B cell (primary cell): Measurements from ENCODE around the gene SLC39A11. TPM values are rescaled to one million over a fixed set of nuclear protein-coding genes. Genes with fewer than 3 reads are reported as not detected.

Experiments
- ATAC-seq: fragments of 200-7000 bp; cut with Tn5 transposase; one replicate; pipeline ENCODE4 v1.10.0; 2021; ENCODE audit warnings: low read depth, mild to moderate bottlenecking, moderate number of reproducible peaks, moderate library complexity
- CTCF ChIA-PET: fragments of 350-600 bp; sonication (Branson Sonifier 250); formaldehyde crosslinking; loops from one replicate; lab custom pipeline; 2021; ENCODE audit warnings: antibody characterized with exemption, inconsistent platforms; lab: Charles Lee
- POLR2A ChIA-PET: fragments of 350-600 bp; sonication (Branson Sonifier 250); formaldehyde crosslinking; loops from one replicate; lab custom pipeline; 2021; ENCODE audit warnings: antibody characterized with exemption; lab: Charles Lee
- DNase-seq: peaks from one replicate; pipeline ENCODE4 v3.0.0; 2013
- H2AFZ ChIP-seq: 2 replicates; pipeline ENCODE4 v1.6.1; 2012; ENCODE audit warnings: mild to moderate bottlenecking, low read depth, low read length; ENCODE audit not compliant: insufficient read depth, poor library complexity, severe bottlenecking
- H3K27ac ChIP-seq, 2 donors: 1 replicate in 1 of 2; 2 replicates in 1 of 2; pipeline ENCODE4 v1.5.1; 2012 to 2013; ENCODE audit warnings: low read length in 2 of 2, mild to moderate bottlenecking in 2 of 2, moderate library complexity in 1 of 2
- H3K27me3 ChIP-seq, 4 experiments: fragments of 200-600 bp in 1 of 4; sonication (generic) in 1 of 4; replicated peaks in 1 of 4; 1 replicate in 2 of 4; 2 replicates in 2 of 4; pipeline versions ENCODE4 v1.6.1 to v1.7.0; 2013 to 2016; ENCODE audit warnings: low read length in 3 of 4, mild to moderate bottlenecking in 2 of 4, mixed read lengths in 1 of 4, moderate library complexity in 1 of 4; ENCODE audit not compliant: insufficient read depth in 4 of 4, control insufficient read depth in 3 of 4; ENCODE audit errors: control extremely low read depth in 1 of 4
- H3K36me3 ChIP-seq, 2 experiments: replicated peaks in 1 of 2; 1 replicate in 1 of 2; 2 replicates in 1 of 2; pipeline versions ENCODE4 v1.6.1 to v1.7.1; 2013; ENCODE audit warnings: low read length in 1 of 2; ENCODE audit not compliant: insufficient read depth in 2 of 2, control insufficient read depth in 1 of 2; ENCODE audit errors: control extremely low read depth in 1 of 2, extremely low read depth in 1 of 2
- H3K4me1 ChIP-seq, 2 donors: fragments of 200-600 bp in 1 of 2; sonication (generic) in 1 of 2; 1 replicate in 1 of 2; 2 replicates in 1 of 2; pipeline versions ENCODE4 v1.5.1 to v1.6.1; 2013 to 2017; ENCODE audit warnings: low read length in 2 of 2; ENCODE audit not compliant: control insufficient read depth in 2 of 2, insufficient read depth in 2 of 2
- H3K4me2 ChIP-seq: replicated peaks from 2 replicates; pipeline ENCODE3; 2012; ENCODE audit warnings: mild to moderate bottlenecking, low read depth, low read length; ENCODE audit not compliant: poor library complexity, severe bottlenecking
- H3K4me3 ChIP-seq, 5 experiments: fragments of 200-600 bp in 1 of 5; sonication (generic) in 1 of 5; 1 replicate in 3 of 5; 2 replicates in 2 of 5; pipeline versions ENCODE4 v1.5.1 to v1.7.0; 2011 to 2016; ENCODE audit warnings: low read length in 4 of 5, mild to moderate bottlenecking in 4 of 5, low read depth in 2 of 5, control low read depth in 1 of 5, moderate library complexity in 1 of 5; ENCODE audit not compliant: insufficient read depth in 1 of 5; ENCODE audit errors: control extremely low read depth in 1 of 5, extremely low read depth in 1 of 5
- H3K79me2 ChIP-seq: fragments of 200-600 bp; sonication (generic); one replicate; pipeline ENCODE4 v1.6.0; 2016; ENCODE audit warnings: low read length; ENCODE audit not compliant: control insufficient read depth, insufficient read depth
- H3K9ac ChIP-seq: fragments of 200-600 bp; sonication (generic); 2 replicates; pipeline ENCODE4 v1.6.1; 2017; ENCODE audit warnings: mild to moderate bottlenecking, low read length, moderate library complexity
- H3K9me3 ChIP-seq, 3 donors: one replicate each; pipeline versions ENCODE4 v1.6.1 to v1.7.1; 2013; ENCODE audit warnings: low read length in 2 of 3; ENCODE audit not compliant: control insufficient read depth in 2 of 3, insufficient read depth in 1 of 3; ENCODE audit errors: control extremely low read depth in 1 of 3
- H4K20me1 ChIP-seq: 2 replicates; pipeline ENCODE4 v1.6.0; 2012; ENCODE audit warnings: mild to moderate bottlenecking, low read length; ENCODE audit not compliant: insufficient read depth, control insufficient read depth, poor library complexity, severe bottlenecking
- H3K27ac Mint-ChIP-seq: one replicate; pipeline ENCODE4 v1.8.0; 2021; ENCODE audit warnings: mixed read lengths
- H3K27me3 Mint-ChIP-seq: one replicate; pipeline ENCODE4 v1.8.0; 2021; ENCODE audit warnings: mixed read lengths
- H3K4me1 Mint-ChIP-seq: one replicate; pipeline ENCODE4 v1.8.0; 2021; ENCODE audit warnings: mixed read lengths
- H3K4me3 Mint-ChIP-seq: one replicate; pipeline ENCODE4 v1.8.0; 2021; ENCODE audit warnings: mixed read lengths
- H3K9me3 Mint-ChIP-seq: one replicate; pipeline ENCODE4 v1.8.0; 2022; ENCODE audit warnings: mixed read lengths; ENCODE audit not compliant: insufficient read depth
- CTCF ChIP-seq: fragments of 200-600 bp; IDR thresholded peaks from one replicate; pipeline ENCODE4 v1.8.0; 2022; ENCODE audit warnings: antibody characterized with exemption, mild to moderate bottlenecking
- EZH2 ChIP-seq: IDR thresholded peaks from 2 replicates; pipeline ENCODE4 v1.6.1; 2012; ENCODE audit warnings: borderline replicate concordance, low read depth, mild to moderate bottlenecking, moderate library complexity, low read length; ENCODE audit not compliant: insufficient read depth, poor library complexity, severe bottlenecking
- WGBS: methylation state at CpG from one replicate; pipeline ENCODE4 v1.1.5; 2013; ENCODE audit warnings: missing lambda C conversion rate; ENCODE audit not compliant: insufficient coverage; 5-methylcytosine and 5-hydroxymethylcytosine counted together
- intact Hi-C: fragments of 100-400 bp; cut with micrococcal nuclease; formaldehyde crosslinking; loops from one replicate; pipeline ENCODE4 v1.10.0; 2022
- polyA plus RNA-seq: library from polyadenylated mRNA; depleted of rRNA; stranded (reverse); fragments of >200 nt; gene quantifications from 2 replicates; pipeline ENCODE4 v1.2.3, GENCODE V29; 2012
- total RNA-seq, 2 donors: library from RNA; stranded (reverse); fragments of 120-200 nt in 1 of 2; gene quantifications; 1 replicate in 1 of 2; 2 replicates in 1 of 2; pipeline versions ENCODE4 v1.2.3 to v1.2.4, GENCODE V29; 2013 to 2022

SLC39A11 gene
- total and polyA plus RNA-seq, 2 donors (not counting 1 experiment from before 2014, with no cell fraction given), result 6.9 to 39.6 TPM

DNA sequence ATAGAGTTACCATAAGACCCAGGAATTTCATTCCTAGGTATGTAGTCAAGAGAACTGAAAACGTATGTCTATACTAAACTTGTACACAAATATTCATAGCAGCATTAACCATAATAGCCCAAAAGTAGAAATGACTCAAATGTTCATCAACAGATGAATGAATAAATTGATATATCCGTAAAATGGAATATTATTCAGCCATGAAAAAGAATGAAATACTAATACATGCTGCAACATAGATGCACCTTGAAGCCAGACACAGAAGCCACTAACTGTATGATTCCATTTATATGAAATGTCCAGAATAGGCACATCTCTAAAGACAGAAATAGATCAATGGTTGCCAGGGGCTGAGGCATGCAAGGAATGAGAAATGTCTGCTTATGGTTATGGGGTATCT lies 484.1 kb downstream of the SLC39A11 start:
- no peaks in the 10 kb centered on the region for H3K79me2 ChIP-seq
- no peaks in the 10 kb centered on the region for H3K4me1 ChIP-seq
- no peak overlapping the region for H3K4me3 ChIP-seq
- TF ChIP-seq CTCF (no peak), EZH2 (no peak)
- DNase-seq (no peak), ATAC-seq (no peak)
- ChIA-PET CTCF (no interaction called here), POLR2A (no interaction called here)
- no peaks in the 10 kb centered on the region for H3K36me3 ChIP-seq
- H3K9ac ChIP-seq, result no peak overlapping the region
- intact Hi-C loops, result no loop called here
- H2AFZ ChIP-seq, result no peak overlapping the region
- Mint-ChIP-seq H3K27ac (no peak overlapping the region), H3K9me3 (peaks cover 7% of the 10 kb centered on the region), H3K4me3 (no peak overlapping the region), H3K4me1 (no peaks in the 10 kb centered on the region), H3K27me3 (peaks cover 19% of the 10 kb centered on the region)
- H3K4me2 ChIP-seq, result no peak overlapping the region
- H3K9me3 ChIP-seq, result peaks cover 0 to 9% (median 0%) of the 10 kb centered on the region in 3 donors
- no peaks in the 10 kb centered on the region for H4K20me1 ChIP-seq
- H3K27ac ChIP-seq, result no peak overlapping the region
- no CpG with 5 or more reads among the region's 2 CpGs for WGBS
- peaks cover 0 to 4% (median 0%) of the 10 kb centered on the region in 4 experiments for H3K27me3 ChIP-seq

DNA sequence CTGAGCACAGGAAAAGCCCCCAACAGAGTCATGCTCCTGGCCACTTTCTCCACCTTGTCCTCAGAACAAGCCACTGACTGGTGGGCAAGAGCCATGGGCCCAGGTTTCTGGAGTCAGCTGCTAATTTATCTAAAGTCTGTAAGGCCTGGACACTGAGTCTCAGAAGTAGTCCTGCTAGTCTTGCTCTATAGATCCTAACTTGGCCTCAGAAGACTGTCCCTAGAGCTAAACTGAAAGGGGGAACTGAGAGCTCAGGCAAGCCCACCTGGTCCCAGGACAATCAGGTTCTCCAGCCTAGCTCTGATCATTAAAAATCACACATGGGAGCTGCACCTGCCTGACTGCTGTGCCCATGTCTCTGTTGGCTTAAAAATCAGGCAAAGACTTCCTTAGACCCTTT lies 485.8 kb downstream of the SLC39A11 start:
- no peak overlapping the region for H3K27ac ChIP-seq
- peaks cover 0 to 9% (median 0%) of the 10 kb centered on the region in 3 donors for H3K9me3 ChIP-seq
- TF ChIP-seq CTCF (no peak), EZH2 (no peak)
- H3K27me3 ChIP-seq, result peaks cover 0 to 4% (median 0%) of the 10 kb centered on the region in 4 experiments
- ChIA-PET CTCF (no interaction called here), POLR2A (no interaction called here)
- H3K4me1 Mint-ChIP-seq, result no peaks in the 10 kb centered on the region
- no peak overlapping the region for H3K9ac ChIP-seq
- no peaks in the 10 kb centered on the region for H3K36me3 ChIP-seq
- no peak overlapping the region for H2AFZ ChIP-seq
- H3K4me2 ChIP-seq, result no peak overlapping the region
- peaks cover 7% of the 10 kb centered on the region for H3K9me3 Mint-ChIP-seq
- H4K20me1 ChIP-seq, result no peaks in the 10 kb centered on the region
- peaks cover 28% of the 10 kb centered on the region for H3K27me3 Mint-ChIP-seq
- H3K4me3 ChIP-seq, result no peak overlapping the region
- intact Hi-C loops, result no loop called here
- no peaks in the 10 kb centered on the region for H3K4me1 ChIP-seq
- no peak for ATAC-seq
- no peak for DNase-seq
- H3K4me3 Mint-ChIP-seq, result no peak overlapping the region
- no peak overlapping the region for H3K27ac Mint-ChIP-seq
- H3K79me2 ChIP-seq, result no peaks in the 10 kb centered on the region
